Osteoblast (primary cell): Measurements from ENCODE around the gene RPRD1A. TPM values are rescaled to one million over a fixed set of nuclear protein-coding genes. Genes with fewer than 3 reads are reported as not detected.
"Not testable (repeated sequence)": the region's sequence is repeated elsewhere in the genome, so short reads cannot be mapped to it uniquely, and the experiment has no call there.

Experiments
- DNase-seq: peaks from one replicate; pipeline ENCODE4 v3.0.0; 2011; ENCODE audit warnings: low spot score, mixed read lengths; ENCODE audit not compliant: insufficient read length; ENCODE audit errors: missing footprints
- H2AFZ ChIP-seq: 2 replicates; pipeline ENCODE4 v1.6.0; 2011; ENCODE audit warnings: mild to moderate bottlenecking, low read length
- H3K27ac ChIP-seq: 2 replicates; pipeline ENCODE4 v1.5.1; 2011; ENCODE audit warnings: mild to moderate bottlenecking, low read depth, low read length, moderate library complexity
- H3K27me3 ChIP-seq: 2 replicates; pipeline ENCODE4 v1.6.0; 2012; ENCODE audit warnings: mild to moderate bottlenecking, control low read depth, inconsistent platforms, low read length, moderate library complexity; ENCODE audit not compliant: insufficient read depth
- H3K36me3 ChIP-seq: 2 replicates; pipeline ENCODE4 v1.5.1; 2011; ENCODE audit warnings: mild to moderate bottlenecking, low read length, control low read depth, moderate library complexity; ENCODE audit not compliant: insufficient read depth
- H3K4me1 ChIP-seq: 2 replicates; pipeline ENCODE4 v1.5.1; 2011; ENCODE audit warnings: mild to moderate bottlenecking, low read length, control low read depth, moderate library complexity; ENCODE audit not compliant: insufficient read depth
- H3K4me2 ChIP-seq: 2 replicates; pipeline ENCODE4 v1.6.0; 2011; ENCODE audit warnings: mild to moderate bottlenecking, low read length; ENCODE audit not compliant: insufficient read depth
- H3K4me3 ChIP-seq: fragments of 200-600 bp; sonication (generic); 3 replicates; pipeline ENCODE4 v1.5.1; 2012; ENCODE audit warnings: mild to moderate bottlenecking, low read length, inconsistent platforms; ENCODE audit not compliant: insufficient read depth
- H3K79me2 ChIP-seq: 2 replicates; pipeline ENCODE4 v1.6.0; 2012; ENCODE audit warnings: mild to moderate bottlenecking, low read length, control low read depth, inconsistent platforms; ENCODE audit not compliant: insufficient read depth
- H3K9me3 ChIP-seq: 2 replicates; pipeline ENCODE4 v1.5.1; 2011; ENCODE audit warnings: low read depth, low read length, control low read depth
- H4K20me1 ChIP-seq: 2 replicates; pipeline ENCODE4 v1.6.0; 2012; ENCODE audit warnings: mild to moderate bottlenecking, low read length, control low read depth; ENCODE audit not compliant: insufficient read depth
- CTCF ChIP-seq: IDR thresholded peaks from 2 replicates; pipeline ENCODE4 v1.5.1; 2011; ENCODE audit warnings: mild to moderate bottlenecking, low read depth, low read length, moderate library complexity; ENCODE audit errors: extremely low read depth
- total RNA-seq: library from RNA; depleted of rRNA; stranded (reverse); fragments of >200 nt; gene quantifications from 2 replicates; pipeline ENCODE4 v1.2.3, GENCODE V29; 2012

The RPRD1A gene
- total RNA-seq, 1 donor = 36.2 TPM

- no peaks in the 10 kb centered on the region for H4K20me1 ChIP-seq
- peaks cover 3% of the 10 kb centered on the region for H3K4me1 ChIP-seq
- no peak overlapping the region for H3K4me3 ChIP-seq
- H3K27ac ChIP-seq = no peak overlapping the region
- peaks cover 8% of the 10 kb centered on the region for H3K79me2 ChIP-seq
- H3K27me3 ChIP-seq = no peaks in the 10 kb centered on the region
- H3K9me3 ChIP-seq = no peaks in the 10 kb centered on the region
- DNase-seq = peak; percentile 26
- H3K4me2 ChIP-seq = no peak overlapping the region
- H2AFZ ChIP-seq = no peak overlapping the region
- H3K36me3 ChIP-seq = peaks cover 30% of the 10 kb centered on the region
- no peak for TF ChIP-seq CTCF
Observed at GRCh38 chr18:36028859-36029258, 38.5 kb downstream of the RPRD1A start.

DNA sequence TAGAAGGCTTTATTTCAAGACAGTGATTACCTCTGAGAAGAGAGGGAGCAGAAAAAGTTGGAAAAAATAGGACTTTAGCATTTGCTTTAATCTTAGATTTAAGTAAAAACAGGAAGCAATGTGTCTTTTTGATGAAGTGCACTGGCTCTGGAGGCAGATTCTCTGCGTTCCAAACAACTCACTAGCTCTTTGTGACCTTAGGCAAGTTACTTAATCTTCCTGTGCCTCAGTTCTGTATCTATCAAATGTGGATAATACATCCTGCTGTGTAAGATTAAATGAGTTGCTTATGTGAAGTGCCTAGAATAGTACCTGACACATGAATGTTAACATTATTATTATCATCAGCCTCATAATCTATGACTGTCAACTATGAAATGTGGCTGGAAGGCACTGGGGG is 42.3 kb downstream of the RPRD1A start:
- no peaks in the 10 kb centered on the region for H3K27me3 ChIP-seq
- H3K36me3 ChIP-seq = peaks cover 30% of the 10 kb centered on the region
- no peak overlapping the region for H3K4me3 ChIP-seq
- no peak for DNase-seq
- no peak overlapping the region for H3K27ac ChIP-seq
- H3K9me3 ChIP-seq = no peaks in the 10 kb centered on the region
- H3K4me2 ChIP-seq = no peak overlapping the region
- TF ChIP-seq CTCF = no peak
- H2AFZ ChIP-seq = no peak overlapping the region
- H3K79me2 ChIP-seq = no peaks in the 10 kb centered on the region
- no peaks in the 10 kb centered on the region for H4K20me1 ChIP-seq
- peaks cover 3% of the 10 kb centered on the region for H3K4me1 ChIP-seq

- not testable (repeated sequence) for H3K27ac ChIP-seq, H3K79me2 ChIP-seq
Observed at GRCh38 chr18:36024241-36024640, 43.1 kb downstream of the RPRD1A start.

DNA sequence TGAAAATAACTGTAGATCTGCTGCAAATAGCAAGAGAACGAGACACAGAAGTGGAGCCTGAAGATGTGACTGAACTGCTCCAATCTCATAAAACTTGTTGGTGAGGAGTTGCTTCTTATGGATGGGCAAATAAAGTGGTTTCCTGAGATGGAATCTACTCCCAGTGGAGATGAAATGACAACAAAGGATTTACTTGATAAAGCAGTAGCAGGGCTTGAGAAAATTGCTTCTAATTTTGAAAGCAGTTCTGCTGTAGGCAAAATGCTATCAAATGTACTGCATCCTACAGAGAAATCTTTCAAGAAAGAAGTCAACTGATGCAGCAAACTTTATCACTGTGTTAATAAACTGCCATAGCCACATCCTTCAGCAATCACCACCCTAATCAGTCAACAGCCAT is 44.0 kb downstream of the RPRD1A start:
- no peak overlapping the region for H3K27ac ChIP-seq
- no peaks in the 10 kb centered on the region for H3K79me2 ChIP-seq
- H3K9me3 ChIP-seq = no peaks in the 10 kb centered on the region
- H3K27me3 ChIP-seq = no peaks in the 10 kb centered on the region
- H3K36me3 ChIP-seq = peaks cover 24% of the 10 kb centered on the region
- no peak overlapping the region for H3K4me3 ChIP-seq
- no peak for TF ChIP-seq CTCF
- H3K4me2 ChIP-seq = no peak overlapping the region
- H4K20me1 ChIP-seq = no peaks in the 10 kb centered on the region
- H2AFZ ChIP-seq = no peak overlapping the region
- peaks cover 3% of the 10 kb centered on the region for H3K4me1 ChIP-seq
- no peak for DNase-seq

More at GRCh38 chr18:36024241-36024640, 43.1 kb downstream of the RPRD1A start:
- H3K4me2 ChIP-seq, H2AFZ ChIP-seq, H4K20me1 ChIP-seq, DNase-seq, H3K4me1 ChIP-seq, H3K9me3 ChIP-seq, H3K4me3 ChIP-seq, H3K27me3 ChIP-seq: not testable (repeated sequence)
- H3K36me3 ChIP-seq = peaks cover 28% of the 10 kb centered on the region
